ENCODE measurements around the gene FGF10. TPM values are rescaled to one million over a fixed set of nuclear protein-coding genes. Genes with fewer than 3 reads are reported as not detected.

FGF10 gene
- total and polyA plus RNA-seq, 5 donors from 2014 or later = not detected

DNA sequence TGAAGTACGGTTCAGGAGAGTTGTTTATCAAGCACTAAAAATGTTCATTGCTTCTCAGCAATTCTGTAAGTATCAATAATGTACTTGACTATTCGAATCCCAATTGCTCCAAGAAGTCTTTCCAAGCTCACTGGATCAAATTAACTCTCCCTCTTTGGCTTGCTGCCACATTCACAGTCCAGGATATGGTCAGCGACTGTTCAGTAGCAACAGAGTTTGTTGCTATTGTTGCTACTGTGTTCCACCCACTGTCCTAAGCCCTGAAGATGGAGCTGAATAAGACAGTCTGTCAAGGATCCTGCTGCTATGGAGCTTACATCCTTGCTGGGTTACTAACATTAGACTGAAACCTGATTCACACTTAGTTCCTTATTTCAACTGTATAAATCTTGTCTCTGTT lies 110.8 kb downstream of the FGF10 start:
- no peak overlapping the region for H3K4me3 Mint-ChIP-seq
- no peak for DNase-seq
- peaks cover 0 to 6% (median 1%) of the 10 kb centered on the region in 7 donors for H3K9me3 Mint-ChIP-seq
- H3K9me3 ChIP-seq (ENCODE audit: control insufficient read depth in 2 of 2, low read length in 2 of 2) = no peaks in the 10 kb centered on the region
- ATAC-seq (ENCODE audit: low read depth in 2 of 2) = no peak
- no peaks in the 10 kb centered on the region for H3K36me3 Mint-ChIP-seq
- H3K4me3 ChIP-seq (ENCODE audit: low read depth, low read length) = no peak overlapping the region
- H3K27me3 ChIP-seq (ENCODE audit: control insufficient read depth, insufficient read depth, low read length) = no peaks in the 10 kb centered on the region
- no peak overlapping the region for H3K27ac ChIP-seq (ENCODE audit: insufficient read depth, low read length, poor library complexity, severe bottlenecking)
- no peaks in the 10 kb centered on the region for H3K4me1 ChIP-seq (ENCODE audit: control insufficient read depth, insufficient read depth, low read length, poor library complexity, severe bottlenecking)
- H3K36me3 ChIP-seq (ENCODE audit: control insufficient read depth, insufficient read depth, low read length) = no peaks in the 10 kb centered on the region
- H3K27ac Mint-ChIP-seq = no peak overlapping the region
- no peaks in the 10 kb centered on the region for H3K4me1 Mint-ChIP-seq
- no peaks in the 10 kb centered on the region for H3K27me3 Mint-ChIP-seq

GRCh38 chr5:44275908-44276307 lies 113.3 kb downstream of the FGF10 start:
- no peaks in the 10 kb centered on the region for H3K36me3 ChIP-seq (ENCODE audit: control insufficient read depth, insufficient read depth, low read length)
- H3K9me3 Mint-ChIP-seq = peaks cover 0 to 6% (median 1%) of the 10 kb centered on the region in 7 donors
- H3K4me1 ChIP-seq (ENCODE audit: control insufficient read depth, insufficient read depth, low read length, poor library complexity, severe bottlenecking) = no peaks in the 10 kb centered on the region
- DNase-seq (no peak), ATAC-seq (ENCODE audit: low read depth in 2 of 2) (no peak)
- H3K4me3 Mint-ChIP-seq = no peak overlapping the region
- H3K27ac ChIP-seq (ENCODE audit: insufficient read depth, low read length, poor library complexity, severe bottlenecking) = no peak overlapping the region
- no peaks in the 10 kb centered on the region for H3K9me3 ChIP-seq (ENCODE audit: control insufficient read depth in 2 of 2, low read length in 2 of 2)
- H3K36me3 Mint-ChIP-seq = no peaks in the 10 kb centered on the region
- no peaks in the 10 kb centered on the region for H3K27me3 ChIP-seq (ENCODE audit: control insufficient read depth, insufficient read depth, low read length)
- H3K4me1 Mint-ChIP-seq = no peaks in the 10 kb centered on the region
- no peaks in the 10 kb centered on the region for H3K27me3 Mint-ChIP-seq
- H3K4me3 ChIP-seq (ENCODE audit: low read depth, low read length) = no peak overlapping the region
- no peak overlapping the region for H3K27ac Mint-ChIP-seq

DNA sequence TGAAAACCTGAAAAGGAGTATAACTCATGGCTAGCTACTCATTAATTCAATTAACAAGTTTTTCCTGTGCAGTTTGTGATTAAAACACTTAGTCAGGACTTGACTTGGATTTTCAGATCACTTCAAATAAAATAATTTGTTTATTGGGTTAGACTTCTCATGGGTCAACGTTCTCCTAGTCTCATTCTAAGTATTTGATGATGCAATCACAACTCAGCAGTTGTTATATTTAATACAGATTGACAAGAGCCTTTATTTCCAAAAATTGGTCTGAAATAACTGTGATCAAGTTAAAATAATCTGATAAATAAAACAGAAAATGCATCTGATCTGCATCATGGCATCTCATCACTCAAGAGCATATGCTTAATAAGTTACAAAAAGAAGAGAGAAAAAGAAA lies 113.9 kb downstream of the FGF10 start:
- Mint-ChIP-seq H3K27me3 (no peaks in the 10 kb centered on the region), H3K4me1 (no peaks in the 10 kb centered on the region), H3K36me3 (no peaks in the 10 kb centered on the region), H3K27ac (no peak overlapping the region), H3K4me3 (no peak overlapping the region), H3K9me3 (peaks cover 0 to 6% (median 0%) of the 10 kb centered on the region in 7 donors)
- Histone ChIP-seq H3K4me1 (ENCODE audit: control insufficient read depth, insufficient read depth, low read length, poor library complexity, severe bottlenecking) (no peaks in the 10 kb centered on the region), H3K36me3 (ENCODE audit: control insufficient read depth, insufficient read depth, low read length) (no peaks in the 10 kb centered on the region), H3K4me3 (ENCODE audit: low read depth, low read length) (no peak overlapping the region), H3K27me3 (ENCODE audit: control insufficient read depth, insufficient read depth, low read length) (no peaks in the 10 kb centered on the region), H3K9me3 (ENCODE audit: control insufficient read depth in 2 of 2, low read length in 2 of 2) (no peaks in the 10 kb centered on the region), H3K27ac (ENCODE audit: insufficient read depth, low read length, poor library complexity, severe bottlenecking) (no peak overlapping the region)
- ATAC-seq (ENCODE audit: low read depth in 2 of 2) (no peak), DNase-seq (no peak)

DNA sequence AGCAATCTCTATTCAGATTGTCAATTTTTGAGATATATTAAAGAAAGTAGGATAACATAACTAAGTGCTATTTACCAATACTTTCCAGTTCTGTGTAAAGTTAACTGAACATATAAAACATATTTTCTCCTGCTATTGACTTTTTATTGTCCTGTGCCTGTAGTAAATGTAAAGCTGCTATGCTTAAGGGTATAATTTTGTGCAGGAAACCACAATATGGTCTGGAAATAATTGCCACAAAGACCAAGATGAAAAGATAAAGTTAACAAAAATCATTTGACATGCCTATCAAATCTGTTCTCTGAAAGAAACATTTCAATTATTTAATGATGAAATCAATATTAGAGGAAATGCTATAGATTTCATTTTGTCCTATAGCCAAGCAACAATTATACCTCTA lies 121.3 kb downstream of the FGF10 start:
- H3K9me3 ChIP-seq (ENCODE audit: control insufficient read depth in 2 of 2, low read length in 2 of 2) = no peaks in the 10 kb centered on the region
- H3K27me3 Mint-ChIP-seq = no peaks in the 10 kb centered on the region
- no peaks in the 10 kb centered on the region for H3K36me3 Mint-ChIP-seq
- H3K36me3 ChIP-seq (ENCODE audit: control insufficient read depth, insufficient read depth, low read length) = no peaks in the 10 kb centered on the region
- no peak overlapping the region for H3K4me3 ChIP-seq (ENCODE audit: low read depth, low read length)
- no peaks in the 10 kb centered on the region for H3K4me1 ChIP-seq (ENCODE audit: control insufficient read depth, insufficient read depth, low read length, poor library complexity, severe bottlenecking)
- no peaks in the 10 kb centered on the region for H3K27me3 ChIP-seq (ENCODE audit: control insufficient read depth, insufficient read depth, low read length)
- no peak for DNase-seq
- no peak overlapping the region for H3K27ac ChIP-seq (ENCODE audit: insufficient read depth, low read length, poor library complexity, severe bottlenecking)
- no peak for ATAC-seq (ENCODE audit: low read depth in 2 of 2)
- no peak overlapping the region for H3K27ac Mint-ChIP-seq
- H3K4me1 Mint-ChIP-seq = no peaks in the 10 kb centered on the region
- H3K9me3 Mint-ChIP-seq = peaks cover 0 to 6% (median 2%) of the 10 kb centered on the region in 7 donors
- H3K4me3 Mint-ChIP-seq = no peak overlapping the region

DNA sequence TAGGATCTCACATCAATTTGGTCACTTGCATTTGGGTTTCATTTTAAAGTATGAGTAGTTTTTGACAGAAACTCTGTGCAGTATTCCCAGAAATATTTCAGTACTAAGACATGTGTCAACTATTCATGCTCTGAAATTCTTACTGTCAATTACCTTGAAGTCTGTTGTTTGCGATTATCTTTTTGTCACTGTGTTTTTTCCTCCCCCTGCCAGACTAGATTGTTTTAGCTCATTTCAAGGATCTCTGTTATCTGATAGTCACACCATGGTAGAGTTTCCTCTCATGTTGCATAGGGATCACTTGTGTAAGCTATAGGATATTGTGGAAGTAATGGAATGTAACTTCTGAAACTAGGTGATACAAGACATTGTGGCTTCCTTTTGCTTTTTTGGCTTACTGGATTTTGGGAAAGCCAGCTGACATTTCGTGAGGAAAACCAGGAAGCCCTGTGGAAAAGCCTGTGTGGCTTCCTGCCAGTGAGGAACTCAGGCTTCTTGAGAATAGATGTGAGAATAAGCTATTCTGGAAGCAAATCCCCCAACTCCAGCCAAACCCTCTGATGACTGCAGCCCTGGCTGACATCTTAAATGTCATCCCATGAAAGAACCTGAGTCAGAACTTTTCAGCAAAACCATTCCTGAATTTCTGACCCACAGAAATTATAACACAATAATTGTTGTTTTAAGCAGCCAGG lies 122.2 kb downstream of the FGF10 start:
- no peak for DNase-seq
- Histone ChIP-seq H3K27me3 (ENCODE audit: control insufficient read depth, insufficient read depth, low read length) (no peaks in the 10 kb centered on the region), H3K4me1 (ENCODE audit: control insufficient read depth, insufficient read depth, low read length, poor library complexity, severe bottlenecking) (no peaks in the 10 kb centered on the region), H3K27ac (ENCODE audit: insufficient read depth, low read length, poor library complexity, severe bottlenecking) (no peak overlapping the region), H3K4me3 (ENCODE audit: low read depth, low read length) (no peak overlapping the region), H3K36me3 (ENCODE audit: control insufficient read depth, insufficient read depth, low read length) (no peaks in the 10 kb centered on the region), H3K9me3 (ENCODE audit: control insufficient read depth in 2 of 2, low read length in 2 of 2) (no peaks in the 10 kb centered on the region)
- Mint-ChIP-seq H3K27me3 (no peaks in the 10 kb centered on the region), H3K27ac (no peak overlapping the region), H3K4me3 (no peak overlapping the region), H3K36me3 (no peaks in the 10 kb centered on the region), H3K9me3 (peaks cover 0 to 6% (median 2%) of the 10 kb centered on the region in 7 donors), H3K4me1 (peaks cover 0 to 2% (median 0%) of the 10 kb centered on the region in 4 donors)
- no peak for ATAC-seq (ENCODE audit: low read depth in 2 of 2)

- ATAC-seq (ENCODE audit: low read depth in 2 of 2) (no peak), DNase-seq (no peak)
- Mint-ChIP-seq H3K4me3 (no peak overlapping the region), H3K9me3 (peaks cover 0 to 6% (median 2%) of the 10 kb centered on the region in 7 donors), H3K4me1 (peaks cover 0 to 2% (median 0%) of the 10 kb centered on the region in 4 donors), H3K27me3 (no peaks in the 10 kb centered on the region), H3K36me3 (no peaks in the 10 kb centered on the region), H3K27ac (no peak overlapping the region)
- Histone ChIP-seq H3K27ac (ENCODE audit: insufficient read depth, low read length, poor library complexity, severe bottlenecking) (no peak overlapping the region), H3K4me3 (ENCODE audit: low read depth, low read length) (no peak overlapping the region), H3K36me3 (ENCODE audit: control insufficient read depth, insufficient read depth, low read length) (no peaks in the 10 kb centered on the region), H3K27me3 (ENCODE audit: control insufficient read depth, insufficient read depth, low read length) (no peaks in the 10 kb centered on the region), H3K4me1 (ENCODE audit: control insufficient read depth, insufficient read depth, low read length, poor library complexity, severe bottlenecking) (no peaks in the 10 kb centered on the region), H3K9me3 (ENCODE audit: control insufficient read depth in 2 of 2, low read length in 2 of 2) (no peaks in the 10 kb centered on the region)
Measured at GRCh38 chr5:44265713-44266112, 123.5 kb downstream of the FGF10 start.

DNA sequence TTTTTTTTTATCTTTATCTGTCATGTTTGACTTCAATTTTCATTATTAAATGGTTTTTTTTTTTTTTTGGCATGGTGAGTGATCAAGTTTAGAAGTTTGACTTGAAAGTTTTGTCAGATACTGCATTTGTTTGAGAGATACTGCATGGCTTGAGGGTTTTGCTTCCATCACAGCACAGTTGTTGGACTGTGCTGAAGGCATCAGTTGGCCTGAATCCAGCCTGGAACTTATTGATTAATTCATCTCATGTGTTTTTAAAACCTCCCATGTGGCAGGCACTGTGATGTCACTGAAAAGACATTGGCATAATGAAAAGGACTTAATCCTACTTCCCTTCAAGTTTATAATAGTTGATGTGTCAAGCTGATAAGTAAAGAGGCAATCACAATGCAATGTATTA lies 128.4 kb downstream of the FGF10 start:
- H3K27me3 Mint-ChIP-seq = no peaks in the 10 kb centered on the region
- peaks cover 0 to 10% (median 1%) of the 10 kb centered on the region in 7 donors for H3K9me3 Mint-ChIP-seq
- Histone ChIP-seq H3K27ac (ENCODE audit: insufficient read depth, low read length, poor library complexity, severe bottlenecking) (no peak overlapping the region), H3K36me3 (ENCODE audit: control insufficient read depth, insufficient read depth, low read length) (no peaks in the 10 kb centered on the region), H3K9me3 (ENCODE audit: control insufficient read depth in 2 of 2, low read length in 2 of 2) (no peaks in the 10 kb centered on the region), H3K4me3 (ENCODE audit: low read depth, low read length) (no peak overlapping the region), H3K27me3 (ENCODE audit: control insufficient read depth, insufficient read depth, low read length) (no peaks in the 10 kb centered on the region), H3K4me1 (ENCODE audit: control insufficient read depth, insufficient read depth, low read length, poor library complexity, severe bottlenecking) (no peaks in the 10 kb centered on the region)
- DNase-seq = no peak
- ATAC-seq (ENCODE audit: low read depth in 2 of 2) = no peak
- H3K36me3 Mint-ChIP-seq = no peaks in the 10 kb centered on the region
- no peak overlapping the region for H3K4me3 Mint-ChIP-seq
- H3K4me1 Mint-ChIP-seq = peaks cover 0 to 2% (median 0%) of the 10 kb centered on the region in 4 donors
- no peak overlapping the region for H3K27ac Mint-ChIP-seq

GRCh38 chr5:44257653-44258365 lies 131.4 kb downstream of the FGF10 start:
- no peaks in the 10 kb centered on the region for H3K4me1 ChIP-seq (ENCODE audit: control insufficient read depth, insufficient read depth, low read length, poor library complexity, severe bottlenecking)
- no peaks in the 10 kb centered on the region for H3K36me3 ChIP-seq (ENCODE audit: control insufficient read depth, insufficient read depth, low read length)
- Mint-ChIP-seq H3K27me3 (no peaks in the 10 kb centered on the region), H3K36me3 (no peaks in the 10 kb centered on the region), H3K4me3 (no peak overlapping the region), H3K27ac (no peak overlapping the region), H3K9me3 (peaks cover 0 to 7% (median 0%) of the 10 kb centered on the region in 7 donors), H3K4me1 (peaks cover 0 to 2% (median 0%) of the 10 kb centered on the region in 4 donors)
- H3K9me3 ChIP-seq (ENCODE audit: control insufficient read depth in 2 of 2, low read length in 2 of 2) = no peaks in the 10 kb centered on the region
- H3K27ac ChIP-seq (ENCODE audit: insufficient read depth, low read length, poor library complexity, severe bottlenecking) = no peak overlapping the region
- H3K4me3 ChIP-seq (ENCODE audit: low read depth, low read length) = no peak overlapping the region
- H3K27me3 ChIP-seq (ENCODE audit: control insufficient read depth, insufficient read depth, low read length) = no peaks in the 10 kb centered on the region
- no peak for DNase-seq
- ATAC-seq (ENCODE audit: low read depth in 2 of 2) = no peak

Data from CD4-positive, CD25-positive, alpha-beta regulatory T cell (primary cell).